ENCODE data around the gene ZDHHC20. TPM values are rescaled to one million over a fixed set of nuclear protein-coding genes. Genes with fewer than 3 reads are reported as not detected.

The ZDHHC20 gene
- total and polyA plus RNA-seq, 2 of the 13 experiments (the other 11 are each of a cell fraction or from before 2014, with no cell fraction given), result 19.9 to 59.9 TPM

- no peak for TF ChIP-seq ZSCAN20 (CRISPR knock-in tag; IDR thresholded peaks at IDR 0.05; ENCODE audit: borderline replicate concordance)
- TF ChIP-seq SP5 (CRISPR knock-in tag; IDR thresholded peaks at IDR 0.05; ENCODE audit: borderline replicate concordance, low read depth), result no peak
- TF ChIP-seq HNRNPUL1 (IDR thresholded peaks at IDR 0.05; ENCODE audit: low read depth, low read length), result no peak
- TF ChIP-seq HNF4A (CRISPR knock-in tag; IDR thresholded peaks at IDR 0.05), result peak; percentile 78
- peak; percentile 71; the same call in 1 of the 2 replicates for TF ChIP-seq CEBPB (IDR thresholded peaks at IDR 0.05; ENCODE audit: borderline replicate concordance, low read depth, low read length)
- TF ChIP-seq MLXIP (CRISPR knock-in tag; IDR thresholded peaks at IDR 0.05; ENCODE audit: borderline replicate concordance), result no peak
- no peak for TF ChIP-seq TBX2 (CRISPR knock-in tag; IDR thresholded peaks at IDR 0.05; ENCODE audit: borderline replicate concordance)
- no peak for TF ChIP-seq ZNF709 (CRISPR knock-in tag; IDR thresholded peaks at IDR 0.05)
- TF ChIP-seq HOXA3 (CRISPR knock-in tag; IDR thresholded peaks at IDR 0.05), result peak; percentile 41; the same call in 1 of the 2 replicates
- no peak for TF ChIP-seq KLF9 (CRISPR knock-in tag; IDR thresholded peaks at IDR 0.05; ENCODE audit: low read depth)
- TF ChIP-seq HNRNPK (IDR thresholded peaks at IDR 0.05; ENCODE audit: low read depth, low read length, poor library complexity, severe bottlenecking), result no peak
- peak; percentile 19; the same call in 1 of the 2 replicates for TF ChIP-seq MED1 (CRISPR knock-in tag; IDR thresholded peaks at IDR 0.05)
- no peak for TF ChIP-seq ZSCAN21 (CRISPR knock-in tag; IDR thresholded peaks at IDR 0.05; ENCODE audit: borderline replicate concordance)
- no peak for TF ChIP-seq MLX (CRISPR knock-in tag; IDR thresholded peaks at IDR 0.05)
- TF ChIP-seq POGZ (CRISPR knock-in tag; IDR thresholded peaks at IDR 0.05), result peak; percentile 76
- 0 out of 2 replicates have a peak, but pooled peaks have one; percentile 42 for TF ChIP-seq KDM1A (CRISPR knock-in tag; IDR thresholded peaks at IDR 0.05)
- TF ChIP-seq ZNF644 (CRISPR knock-in tag; IDR thresholded peaks at IDR 0.05; ENCODE audit: low read depth), result peak; percentile 78
- no peak for TF ChIP-seq ZNF782 (CRISPR knock-in tag; IDR thresholded peaks at IDR 0.05; ENCODE audit: borderline replicate concordance)
- peak; percentile 87 for TF ChIP-seq ZNF121 (CRISPR knock-in tag; IDR thresholded peaks at IDR 0.05)
Measured at GRCh38 chr13:21453387-21454081, 5.6 kb downstream of the ZDHHC20 start (continued).
